ENCODE measurements around the gene HSPB6.
"Not testable (repeated sequence)": the region's sequence is repeated elsewhere in the genome, so short reads cannot be mapped to it uniquely, and the experiment has no call there.

The HSPB6 gene

GRCh38 chr19:35725216-35725861 is 31.5 kb downstream of the HSPB6 start:
- DNase-seq (ENCODE audit: low read depth, low spot score) = no peak
- ChIA-PET POLR2A (no interaction called here), CTCF (interaction anchor here (0.6 to 0.7 kb wide), 2 partner anchors 31 to 166 kb away, joined by 3 read pairs; no protein-coding TSS in a partner anchor)
- no peak overlapping the region for H3K4me3 ChIP-seq (ENCODE audit: low read depth, low read length)
- TF ChIP-seq CTCF (IDR thresholded peaks at IDR 0.05; ENCODE audit: insufficient read depth, low read length, missing control alignments) = no peak

- H3K4me3 ChIP-seq (ENCODE audit: low read depth, low read length) = no peak overlapping the region
- POLR2A ChIA-PET = no interaction called here
- TF ChIP-seq CTCF (IDR thresholded peaks at IDR 0.05; ENCODE audit: insufficient read depth, low read length, missing control alignments) = no peak
- no peak for DNase-seq (ENCODE audit: low read depth, low spot score)
- CTCF ChIA-PET = no interaction called here
These were observed 32.3 kb downstream of the HSPB6 start for GRCh38 chr19:35724560-35724959.

- DNase-seq (ENCODE audit: low read depth, low spot score); H3K4me3 ChIP-seq (ENCODE audit: low read depth, low read length); POLR2A ChIA-PET: not testable (repeated sequence)
- CTCF ChIA-PET = interaction anchor here (1.5 kb wide), 1 partner anchor 16 kb away, joined by 4 read pairs; no protein-coding TSS in a partner anchor
These were observed 32.7 kb downstream of the HSPB6 start for GRCh38 chr19:35724132-35724531.

GRCh38 chr19:35723671-35724070 is 33.2 kb downstream of the HSPB6 start:
- ChIA-PET CTCF (interaction anchor here (1.5 kb wide), 1 partner anchor 17 kb away, joined by 4 read pairs; no protein-coding TSS in a partner anchor), POLR2A (no interaction called here)
- H3K4me3 ChIP-seq (ENCODE audit: low read depth, low read length) = no peak overlapping the region
- no peak for TF ChIP-seq CTCF (IDR thresholded peaks at IDR 0.05; ENCODE audit: insufficient read depth, low read length, missing control alignments)
- no peak for DNase-seq (ENCODE audit: low read depth, low spot score)

- POLR2A ChIA-PET = no interaction called here
- no peak overlapping the region for H3K4me3 ChIP-seq (ENCODE audit: low read depth, low read length)
- CTCF ChIA-PET = interaction anchor here (1.5 kb wide), 1 partner anchor 17 kb away, joined by 4 read pairs; no protein-coding TSS in a partner anchor
- TF ChIP-seq CTCF (IDR thresholded peaks at IDR 0.05; ENCODE audit: insufficient read depth, low read length, missing control alignments) = no peak
- DNase-seq (ENCODE audit: low read depth, low spot score) = no peak
These were observed 33.9 kb downstream of the HSPB6 start for GRCh38 chr19:35722897-35723296.

GRCh38 chr19:35722461-35722860 is 34.4 kb downstream of the HSPB6 start:
- no peak for TF ChIP-seq CTCF (IDR thresholded peaks at IDR 0.05; ENCODE audit: insufficient read depth, low read length, missing control alignments)
- no peak overlapping the region for H3K4me3 ChIP-seq (ENCODE audit: low read depth, low read length)
- DNase-seq (ENCODE audit: low read depth, low spot score) = no peak
- POLR2A ChIA-PET = interaction anchor here (1.4 kb wide), 1 partner anchor 26 kb away, joined by 5 read pairs; the partner anchor contains the start of gene LIN37
- CTCF ChIA-PET = interaction anchor here (1.5 kb wide), 1 partner anchor 18 kb away, joined by 4 read pairs; no protein-coding TSS in a partner anchor

All from AG04449 (cell line).